GM23338 (cell line): ENCODE measurements around the gene ZNF511. TPM values are rescaled to one million over a fixed set of nuclear protein-coding genes. Genes with fewer than 3 reads are reported as not detected.
A peak's percentile ranks its signal among the peaks of the same experiment; 100 is the strongest.

Experiments
- ATAC-seq: fragments of 200-7000 bp; cut with Tn5 transposase; 3 replicates; pipeline ENCODE4 v1.9.1; 2020
- DNase-seq: peaks from one replicate; pipeline ENCODE4 v3.0.0-alpha.2; 2015; ENCODE audit warnings: low spot score
- H2AFZ ChIP-seq: fragments of 200-600 bp; sonication (generic); 2 replicates; pipeline ENCODE4 v1.8.0; 2016; ENCODE audit warnings: antibody characterized with exemption, mild to moderate bottlenecking, moderate library complexity
- H3F3A ChIP-seq: fragments of 200-600 bp; sonication (generic); replicated peaks from 2 replicates; pipeline ENCODE4 v1.8.0; 2017; ENCODE audit warnings: antibody characterized with exemption, mixed run types, low read depth
- H3K27ac ChIP-seq: fragments of 200-600 bp; sonication (generic); 2 replicates; pipeline ENCODE4 v1.6.1; 2016; ENCODE audit warnings: low read depth
- H3K27me3 ChIP-seq: fragments of 200-600 bp; sonication (generic); 2 replicates; pipeline ENCODE4 v1.8.0; 2016; ENCODE audit warnings: mild to moderate bottlenecking, mixed run types, moderate library complexity; ENCODE audit not compliant: insufficient read depth
- H3K36me3 ChIP-seq: fragments of 200-600 bp; sonication (generic); 2 replicates; pipeline ENCODE4 v1.8.0; 2016; ENCODE audit warnings: mild to moderate bottlenecking; ENCODE audit not compliant: insufficient read depth
- H3K4me1 ChIP-seq: fragments of 200-600 bp; sonication (generic); 2 replicates; pipeline ENCODE4 v1.8.0; 2016; ENCODE audit warnings: mild to moderate bottlenecking, moderate library complexity; ENCODE audit not compliant: insufficient read depth
- H3K4me2 ChIP-seq: fragments of 200-600 bp; sonication (generic); 2 replicates; pipeline ENCODE4 v1.7.1; 2017; ENCODE audit warnings: mixed run types
- H3K4me3 ChIP-seq: fragments of 200-600 bp; sonication (generic); 2 replicates; pipeline ENCODE4 v1.6.1; 2016; ENCODE audit warnings: mixed run types
- H3K79me2 ChIP-seq: fragments of 200-600 bp; sonication (generic); replicated peaks from 2 replicates; pipeline ENCODE4 v1.8.0; 2017; ENCODE audit warnings: mild to moderate bottlenecking; ENCODE audit not compliant: insufficient read depth
- H3K9me2 ChIP-seq: fragments of 200-600 bp; sonication (generic); 2 replicates; pipeline ENCODE4 v1.8.0; 2017; ENCODE audit not compliant: insufficient read depth
- H4K20me1 ChIP-seq: fragments of 200-600 bp; sonication (generic); replicated peaks from 2 replicates; pipeline ENCODE4 v1.8.0; 2017; ENCODE audit warnings: mild to moderate bottlenecking; ENCODE audit not compliant: insufficient read depth
- H3K27ac Mint-ChIP-seq: 2 replicates; pipeline ENCODE4 v1.8.0; 2020; ENCODE audit warnings: inconsistent platforms, mild to moderate bottlenecking, moderate library complexity, mixed read lengths
- H3K27me3 Mint-ChIP-seq: 3 replicates; pipeline ENCODE4 v1.8.0; 2022; ENCODE audit warnings: low read depth, mild to moderate bottlenecking, moderate library complexity, mixed read lengths, inconsistent platforms; ENCODE audit not compliant: insufficient read depth, poor library complexity
- H3K36me3 Mint-ChIP-seq: 3 replicates; pipeline ENCODE4 v1.8.0; 2021; ENCODE audit warnings: low read depth, mild to moderate bottlenecking, inconsistent platforms, moderate library complexity, mixed read lengths
- H3K4me1 Mint-ChIP-seq: 3 replicates; pipeline ENCODE4 v1.8.0; 2020; ENCODE audit warnings: mild to moderate bottlenecking, inconsistent platforms, mixed read lengths
- H3K4me3 Mint-ChIP-seq: 3 replicates; pipeline ENCODE4 v1.8.0; 2021; ENCODE audit warnings: moderate library complexity, mild to moderate bottlenecking, inconsistent platforms, mixed read lengths
- H3K9me3 Mint-ChIP-seq: 3 replicates; pipeline ENCODE4 v1.8.0; 2020; ENCODE audit warnings: moderate library complexity, mild to moderate bottlenecking, inconsistent platforms, mixed read lengths
- polyA plus RNA-seq: library from polyadenylated mRNA; unstranded; fragments of >200 nt; fragmentation: Nextera tagmentation; extraction: Ambion mirVana; gene quantifications from 2 replicates; pipeline ENCODE4 v1.2.1, GENCODE V29; 2016
- total RNA-seq: library from RNA; depleted of rRNA; stranded (reverse); fragments of >200 nt; shearing (Covaris generic); gene quantifications from 2 replicates; pipeline ENCODE4 v1.2.3, GENCODE V29; 2014
- TF ChIP-seq, protein P1 (sequence below), 2 experiments: fragments of 200-600 bp in 1 of 2; sonication (generic) in 1 of 2; conservative IDR thresholded peaks; 2 replicates each; pipeline versions ENCODE4 v1.5.1 to v1.6.1; 2016 to 2017; ENCODE audit warnings: antibody characterized with exemption in 2 of 2, low read depth in 2 of 2, mild to moderate bottlenecking in 2 of 2, moderate library complexity in 1 of 2
- TF ChIP-seq, protein P2 (sequence below): IDR thresholded peaks from one replicate; pipeline ENCODE4 v1.6.1; 2018; ENCODE audit warnings: antibody characterized with exemption; ENCODE audit not compliant: unreplicated experiment
- TF ChIP-seq, protein P3 (sequence below): fragments of 250-450 bp; sonication (Bioruptor Pico); IDR thresholded peaks from 2 replicates; pipeline ENCODE4 v1.5.0; 2020; ENCODE audit warnings: mild to moderate bottlenecking, moderate library complexity
- TF ChIP-seq, protein P4 (sequence below): IDR thresholded peaks from 2 replicates; pipeline ENCODE4 v1.6.1; 2016; ENCODE audit warnings: antibody characterized with exemption

Gene ZNF511
- total and polyA plus RNA-seq, 2 experiments from 2014 or later, result 41.3 to 104 TPM

DNA sequence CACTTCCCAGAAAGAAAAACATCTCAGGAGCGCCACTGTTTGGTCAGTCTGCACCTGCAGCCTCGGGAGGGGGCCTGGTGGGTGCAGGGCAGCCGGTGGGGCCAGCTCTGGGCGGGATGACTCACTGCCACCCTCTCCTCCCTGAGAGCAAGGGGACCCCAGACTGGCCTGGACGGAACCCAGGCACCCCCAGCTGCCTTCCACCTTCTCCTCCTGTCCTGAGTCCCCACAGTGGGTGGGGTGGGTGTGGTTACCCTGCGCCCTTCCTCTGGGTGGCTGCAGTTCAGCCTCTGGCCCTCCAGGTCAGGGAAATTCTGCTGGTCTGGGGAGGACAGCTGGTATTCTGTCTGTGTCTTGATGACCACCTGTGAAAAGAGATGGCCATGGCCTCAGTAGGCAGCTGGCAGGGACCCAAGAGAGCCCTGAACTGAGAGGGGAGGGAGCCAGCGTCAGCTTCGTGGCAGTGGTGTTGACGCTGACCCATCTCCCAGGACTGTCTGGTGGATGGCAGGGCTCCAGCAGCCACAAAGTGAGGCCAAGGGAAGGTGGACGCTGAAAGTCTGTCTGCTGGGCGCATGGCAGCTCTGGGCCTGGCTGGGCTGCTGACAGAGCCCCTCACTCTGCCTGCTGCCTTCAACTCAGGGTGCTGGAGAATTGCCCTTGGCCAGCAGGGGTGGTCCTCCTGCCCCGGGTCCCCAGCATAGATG, 19.1 kb downstream of the ZNF511 start:
- Mint-ChIP-seq H3K27ac (no peak overlapping the region), H3K4me3 (no peak overlapping the region), H3K9me3 (peaks cover 10% of the 10 kb centered on the region), H3K4me1 (peaks cover 19% of the 10 kb centered on the region), H3K36me3 (no peaks in the 10 kb centered on the region; the same call in 1 of the 3 replicates), H3K27me3 (peaks cover 69% of the 10 kb centered on the region)
- Histone ChIP-seq H3K4me3 (no peak overlapping the region), H4K20me1 (no peaks in the 10 kb centered on the region), H3K4me1 (peaks cover 17% of the 10 kb centered on the region), H3K4me2 (no peak overlapping the region), H3F3A (0 out of 2 replicates have a peak, but pooled peaks cover 11% of the 10 kb centered on the region), H2AFZ (no peak overlapping the region), H3K9me2 (no peaks in the 10 kb centered on the region), H3K36me3 (no peaks in the 10 kb centered on the region), H3K27ac (no peak overlapping the region), H3K79me2 (no peaks in the 10 kb centered on the region), H3K27me3 (peaks cover 76% of the 10 kb centered on the region)
- ATAC-seq, result no peak
- TF ChIP-seq, protein P1, sequence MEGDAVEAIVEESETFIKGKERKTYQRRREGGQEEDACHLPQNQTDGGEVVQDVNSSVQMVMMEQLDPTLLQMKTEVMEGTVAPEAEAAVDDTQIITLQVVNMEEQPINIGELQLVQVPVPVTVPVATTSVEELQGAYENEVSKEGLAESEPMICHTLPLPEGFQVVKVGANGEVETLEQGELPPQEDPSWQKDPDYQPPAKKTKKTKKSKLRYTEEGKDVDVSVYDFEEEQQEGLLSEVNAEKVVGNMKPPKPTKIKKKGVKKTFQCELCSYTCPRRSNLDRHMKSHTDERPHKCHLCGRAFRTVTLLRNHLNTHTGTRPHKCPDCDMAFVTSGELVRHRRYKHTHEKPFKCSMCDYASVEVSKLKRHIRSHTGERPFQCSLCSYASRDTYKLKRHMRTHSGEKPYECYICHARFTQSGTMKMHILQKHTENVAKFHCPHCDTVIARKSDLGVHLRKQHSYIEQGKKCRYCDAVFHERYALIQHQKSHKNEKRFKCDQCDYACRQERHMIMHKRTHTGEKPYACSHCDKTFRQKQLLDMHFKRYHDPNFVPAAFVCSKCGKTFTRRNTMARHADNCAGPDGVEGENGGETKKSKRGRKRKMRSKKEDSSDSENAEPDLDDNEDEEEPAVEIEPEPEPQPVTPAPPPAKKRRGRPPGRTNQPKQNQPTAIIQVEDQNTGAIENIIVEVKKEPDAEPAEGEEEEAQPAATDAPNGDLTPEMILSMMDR (conservative IDR thresholded peaks at IDR 0.05; ENCODE audit: low read depth in 2 of 2), result peak in 1 of 2 experiments; percentile 35; a peak in 2 of 4 replicates
- TF ChIP-seq, protein P2, sequence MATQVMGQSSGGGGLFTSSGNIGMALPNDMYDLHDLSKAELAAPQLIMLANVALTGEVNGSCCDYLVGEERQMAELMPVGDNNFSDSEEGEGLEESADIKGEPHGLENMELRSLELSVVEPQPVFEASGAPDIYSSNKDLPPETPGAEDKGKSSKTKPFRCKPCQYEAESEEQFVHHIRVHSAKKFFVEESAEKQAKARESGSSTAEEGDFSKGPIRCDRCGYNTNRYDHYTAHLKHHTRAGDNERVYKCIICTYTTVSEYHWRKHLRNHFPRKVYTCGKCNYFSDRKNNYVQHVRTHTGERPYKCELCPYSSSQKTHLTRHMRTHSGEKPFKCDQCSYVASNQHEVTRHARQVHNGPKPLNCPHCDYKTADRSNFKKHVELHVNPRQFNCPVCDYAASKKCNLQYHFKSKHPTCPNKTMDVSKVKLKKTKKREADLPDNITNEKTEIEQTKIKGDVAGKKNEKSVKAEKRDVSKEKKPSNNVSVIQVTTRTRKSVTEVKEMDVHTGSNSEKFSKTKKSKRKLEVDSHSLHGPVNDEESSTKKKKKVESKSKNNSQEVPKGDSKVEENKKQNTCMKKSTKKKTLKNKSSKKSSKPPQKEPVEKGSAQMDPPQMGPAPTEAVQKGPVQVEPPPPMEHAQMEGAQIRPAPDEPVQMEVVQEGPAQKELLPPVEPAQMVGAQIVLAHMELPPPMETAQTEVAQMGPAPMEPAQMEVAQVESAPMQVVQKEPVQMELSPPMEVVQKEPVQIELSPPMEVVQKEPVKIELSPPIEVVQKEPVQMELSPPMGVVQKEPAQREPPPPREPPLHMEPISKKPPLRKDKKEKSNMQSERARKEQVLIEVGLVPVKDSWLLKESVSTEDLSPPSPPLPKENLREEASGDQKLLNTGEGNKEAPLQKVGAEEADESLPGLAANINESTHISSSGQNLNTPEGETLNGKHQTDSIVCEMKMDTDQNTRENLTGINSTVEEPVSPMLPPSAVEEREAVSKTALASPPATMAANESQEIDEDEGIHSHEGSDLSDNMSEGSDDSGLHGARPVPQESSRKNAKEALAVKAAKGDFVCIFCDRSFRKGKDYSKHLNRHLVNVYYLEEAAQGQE, result no peak
- DNase-seq, result no peak

DNA sequence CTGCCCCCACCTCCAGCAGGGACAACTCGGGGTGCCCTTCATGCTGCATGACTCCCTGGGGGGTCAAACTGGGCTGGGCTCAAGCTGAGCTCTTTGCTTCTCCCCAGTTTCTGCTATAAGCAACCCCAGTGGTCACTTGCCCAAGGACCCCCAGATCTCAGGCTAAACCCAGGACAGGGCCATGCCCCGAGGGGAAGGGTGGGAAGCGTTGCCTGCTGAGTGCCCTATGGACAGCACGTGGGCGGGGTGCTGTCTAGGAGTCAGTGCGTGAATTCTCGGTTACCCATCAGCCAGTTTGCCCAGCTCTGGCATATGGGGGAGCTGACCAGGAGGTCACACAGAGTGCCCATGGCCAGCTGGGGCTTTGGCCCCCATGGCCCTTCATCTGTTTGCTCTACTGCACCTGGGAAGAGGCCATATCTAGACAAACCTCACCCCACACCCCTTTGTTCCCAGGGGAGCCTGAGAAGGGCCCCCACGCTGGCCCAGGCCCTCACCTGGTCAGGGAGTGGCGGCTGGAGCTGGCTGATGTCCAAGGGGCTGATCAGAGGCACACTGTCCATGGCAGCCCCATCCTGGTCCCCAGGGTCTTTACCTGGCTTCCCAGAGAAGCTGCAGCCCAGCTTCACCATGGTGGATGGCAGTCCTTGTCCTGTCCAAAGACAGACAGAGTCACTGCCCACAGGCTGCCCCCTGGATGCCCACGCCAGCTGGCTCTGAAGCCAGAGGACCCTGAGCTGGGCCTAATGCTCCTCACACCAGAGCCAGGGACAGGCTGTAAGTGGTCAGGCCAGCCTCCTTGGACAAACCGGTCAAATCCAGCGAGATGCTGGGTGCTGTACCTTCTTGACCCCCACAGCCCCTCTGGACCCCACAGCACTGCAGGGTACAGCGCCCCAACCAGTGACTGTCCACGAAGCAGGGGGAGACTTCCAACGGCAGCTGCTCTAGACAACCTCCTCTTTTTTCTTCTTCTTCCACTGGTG, 19.9 kb downstream of the ZNF511 start:
- Mint-ChIP-seq H3K36me3 (no peaks in the 10 kb centered on the region; the same call in 2 of the 3 replicates), H3K9me3 (peaks cover 16% of the 10 kb centered on the region), H3K4me3 (peak overlapping the region; percentile 55; the same call in 1 of the 3 replicates), H3K27ac (no peak overlapping the region), H3K4me1 (peaks cover 19% of the 10 kb centered on the region), H3K27me3 (peaks cover 76% of the 10 kb centered on the region)
- Histone ChIP-seq H4K20me1 (no peaks in the 10 kb centered on the region), H3K4me3 (no peak overlapping the region), H3F3A (0 out of 2 replicates have a peak, but pooled peaks cover 8% of the 10 kb centered on the region), H3K4me2 (peak overlapping the region; percentile 80; the same call in 1 of the 2 replicates), H3K4me1 (peaks cover 17% of the 10 kb centered on the region), H3K9me2 (no peaks in the 10 kb centered on the region), H3K27me3 (peaks cover 84% of the 10 kb centered on the region), H3K27ac (no peak overlapping the region), H3K36me3 (no peaks in the 10 kb centered on the region), H2AFZ (no peak overlapping the region), H3K79me2 (no peaks in the 10 kb centered on the region)
- no peak for ATAC-seq
- no peak for DNase-seq
- TF ChIP-seq, protein P3, sequence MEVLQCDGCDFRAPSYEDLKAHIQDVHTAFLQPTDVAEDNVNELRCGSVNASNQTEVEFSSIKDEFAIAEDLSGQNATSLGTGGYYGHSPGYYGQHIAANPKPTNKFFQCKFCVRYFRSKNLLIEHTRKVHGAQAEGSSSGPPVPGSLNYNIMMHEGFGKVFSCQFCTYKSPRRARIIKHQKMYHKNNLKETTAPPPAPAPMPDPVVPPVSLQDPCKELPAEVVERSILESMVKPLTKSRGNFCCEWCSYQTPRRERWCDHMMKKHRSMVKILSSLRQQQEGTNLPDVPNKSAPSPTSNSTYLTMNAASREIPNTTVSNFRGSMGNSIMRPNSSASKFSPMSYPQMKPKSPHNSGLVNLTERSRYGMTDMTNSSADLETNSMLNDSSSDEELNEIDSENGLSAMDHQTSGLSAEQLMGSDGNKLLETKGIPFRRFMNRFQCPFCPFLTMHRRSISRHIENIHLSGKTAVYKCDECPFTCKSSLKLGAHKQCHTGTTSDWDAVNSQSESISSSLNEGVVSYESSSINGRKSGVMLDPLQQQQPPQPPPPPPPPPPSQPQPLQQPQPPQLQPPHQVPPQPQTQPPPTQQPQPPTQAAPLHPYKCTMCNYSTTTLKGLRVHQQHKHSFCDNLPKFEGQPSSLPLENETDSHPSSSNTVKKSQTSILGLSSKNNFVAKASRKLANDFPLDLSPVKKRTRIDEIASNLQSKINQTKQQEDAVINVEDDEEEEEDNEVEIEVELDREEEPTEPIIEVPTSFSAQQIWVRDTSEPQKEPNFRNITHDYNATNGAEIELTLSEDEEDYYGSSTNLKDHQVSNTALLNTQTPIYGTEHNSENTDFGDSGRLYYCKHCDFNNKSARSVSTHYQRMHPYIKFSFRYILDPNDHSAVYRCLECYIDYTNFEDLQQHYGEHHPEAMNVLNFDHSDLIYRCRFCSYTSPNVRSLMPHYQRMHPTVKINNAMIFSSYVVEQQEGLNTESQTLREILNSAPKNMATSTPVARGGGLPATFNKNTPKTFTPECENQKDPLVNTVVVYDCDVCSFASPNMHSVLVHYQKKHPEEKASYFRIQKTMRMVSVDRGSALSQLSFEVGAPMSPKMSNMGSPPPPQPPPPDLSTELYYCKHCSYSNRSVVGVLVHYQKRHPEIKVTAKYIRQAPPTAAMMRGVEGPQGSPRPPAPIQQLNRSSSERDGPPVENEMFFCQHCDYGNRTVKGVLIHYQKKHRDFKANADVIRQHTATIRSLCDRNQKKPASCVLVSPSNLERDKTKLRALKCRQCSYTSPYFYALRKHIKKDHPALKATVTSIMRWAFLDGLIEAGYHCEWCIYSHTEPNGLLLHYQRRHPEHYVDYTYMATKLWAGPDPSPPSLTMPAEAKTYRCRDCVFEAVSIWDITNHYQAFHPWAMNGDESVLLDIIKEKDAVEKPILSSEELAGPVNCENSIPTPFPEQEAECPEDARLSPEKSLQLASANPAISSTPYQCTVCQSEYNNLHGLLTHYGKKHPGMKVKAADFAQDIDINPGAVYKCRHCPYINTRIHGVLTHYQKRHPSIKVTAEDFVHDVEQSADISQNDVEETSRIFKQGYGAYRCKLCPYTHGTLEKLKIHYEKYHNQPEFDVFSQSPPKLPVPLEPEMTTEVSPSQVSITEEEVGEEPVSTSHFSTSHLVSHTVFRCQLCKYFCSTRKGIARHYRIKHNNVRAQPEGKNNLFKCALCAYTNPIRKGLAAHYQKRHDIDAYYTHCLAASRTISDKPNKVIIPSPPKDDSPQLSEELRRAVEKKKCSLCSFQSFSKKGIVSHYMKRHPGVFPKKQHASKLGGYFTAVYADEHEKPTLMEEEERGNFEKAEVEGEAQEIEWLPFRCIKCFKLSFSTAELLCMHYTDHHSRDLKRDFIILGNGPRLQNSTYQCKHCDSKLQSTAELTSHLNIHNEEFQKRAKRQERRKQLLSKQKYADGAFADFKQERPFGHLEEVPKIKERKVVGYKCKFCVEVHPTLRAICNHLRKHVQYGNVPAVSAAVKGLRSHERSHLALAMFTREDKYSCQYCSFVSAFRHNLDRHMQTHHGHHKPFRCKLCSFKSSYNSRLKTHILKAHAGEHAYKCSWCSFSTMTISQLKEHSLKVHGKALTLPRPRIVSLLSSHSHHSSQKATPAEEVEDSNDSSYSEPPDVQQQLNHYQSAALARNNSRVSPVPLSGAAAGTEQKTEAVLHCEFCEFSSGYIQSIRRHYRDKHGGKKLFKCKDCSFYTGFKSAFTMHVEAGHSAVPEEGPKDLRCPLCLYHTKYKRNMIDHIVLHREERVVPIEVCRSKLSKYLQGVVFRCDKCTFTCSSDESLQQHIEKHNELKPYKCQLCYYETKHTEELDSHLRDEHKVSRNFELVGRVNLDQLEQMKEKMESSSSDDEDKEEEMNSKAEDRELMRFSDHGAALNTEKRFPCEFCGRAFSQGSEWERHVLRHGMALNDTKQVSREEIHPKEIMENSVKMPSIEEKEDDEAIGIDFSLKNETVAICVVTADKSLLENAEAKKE, result no peak
- TF ChIP-seq, protein P4, sequence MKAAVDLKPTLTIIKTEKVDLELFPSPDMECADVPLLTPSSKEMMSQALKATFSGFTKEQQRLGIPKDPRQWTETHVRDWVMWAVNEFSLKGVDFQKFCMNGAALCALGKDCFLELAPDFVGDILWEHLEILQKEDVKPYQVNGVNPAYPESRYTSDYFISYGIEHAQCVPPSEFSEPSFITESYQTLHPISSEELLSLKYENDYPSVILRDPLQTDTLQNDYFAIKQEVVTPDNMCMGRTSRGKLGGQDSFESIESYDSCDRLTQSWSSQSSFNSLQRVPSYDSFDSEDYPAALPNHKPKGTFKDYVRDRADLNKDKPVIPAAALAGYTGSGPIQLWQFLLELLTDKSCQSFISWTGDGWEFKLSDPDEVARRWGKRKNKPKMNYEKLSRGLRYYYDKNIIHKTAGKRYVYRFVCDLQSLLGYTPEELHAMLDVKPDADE, result no peak
